HG02763 (cell line): Measurements from ENCODE around the gene UBE2L6.

Experiments
- ATAC-seq: cut with Tn5 transposase; IDR thresholded peaks from one replicate; pipeline ENCODE4 v1.9.1; 2021; ENCODE audit warnings: mild to moderate bottlenecking, moderate library complexity; ENCODE audit not compliant: unreplicated experiment

Gene UBE2L6

DNA sequence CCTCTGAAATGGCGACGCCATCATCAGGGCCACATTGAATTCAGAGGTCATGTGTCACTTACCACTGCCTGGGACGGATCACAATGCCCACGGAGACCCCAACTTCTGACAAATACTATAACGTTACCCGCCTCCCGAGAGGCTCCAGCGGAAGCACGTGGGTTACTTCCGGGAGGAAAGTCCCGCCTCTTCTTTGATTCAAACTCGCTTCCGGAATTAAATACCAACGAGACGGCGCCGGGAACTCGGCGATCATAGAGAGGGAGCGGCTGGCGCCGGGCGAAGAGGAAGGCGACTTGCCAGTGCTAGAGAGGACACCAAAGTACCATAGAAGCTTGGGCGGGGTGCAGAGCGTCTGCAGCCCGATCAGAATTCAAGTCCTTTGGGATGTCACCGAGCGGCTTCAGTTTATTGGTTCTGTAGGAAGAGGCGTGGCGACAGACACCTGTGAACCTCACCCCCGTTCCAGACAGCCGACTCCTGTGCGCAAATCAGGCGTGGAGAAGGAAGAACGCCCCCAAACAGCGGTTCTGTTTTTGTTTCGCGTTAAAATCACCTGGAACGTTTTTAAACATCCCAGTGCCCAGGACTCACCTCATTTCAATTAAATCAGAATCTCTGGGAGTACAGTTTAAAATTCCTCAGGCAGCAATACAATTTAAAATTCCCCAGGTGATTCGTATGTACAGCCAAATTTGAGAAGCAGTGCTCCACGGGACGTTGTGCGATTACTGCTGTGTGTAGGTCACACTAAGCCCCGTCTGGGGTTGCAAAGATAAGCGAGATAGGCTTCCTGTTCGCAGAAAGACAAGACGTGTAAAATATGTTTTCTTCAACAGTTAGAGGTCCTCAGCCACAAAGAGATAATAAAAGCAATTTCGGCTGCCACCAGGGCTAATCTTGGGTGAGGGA is 36.6 kb downstream of the UBE2L6 start, which contains the start of gene TIMM10:
TSS of gene TIMM10 (minus strand) at position 159 of the 912 bp plus-strand sequence. CDS start 565 bp downstream, outside the sequence.
- peak; percentile 98 for ATAC-seq

DNA sequence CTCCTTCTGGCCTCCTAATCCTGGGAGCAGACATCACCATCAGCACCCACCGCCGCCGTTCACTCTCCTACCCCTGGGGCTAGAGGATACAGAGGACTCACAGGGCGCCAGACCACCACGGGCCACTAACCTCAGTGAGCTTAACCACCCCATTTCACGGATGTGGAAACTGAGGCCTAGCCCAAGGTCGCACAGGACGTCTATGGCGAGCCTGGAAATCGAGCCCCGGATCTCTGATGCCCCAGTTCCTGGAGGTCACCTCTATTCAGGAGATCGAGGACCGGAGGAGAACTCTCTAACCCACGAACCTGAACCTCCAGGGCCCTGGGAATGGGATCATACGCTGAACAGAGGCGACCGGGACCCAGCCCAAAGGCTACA is 37.3 kb downstream of the UBE2L6 start:
- no peak for ATAC-seq

- no peak for ATAC-seq
Observed at GRCh38 chr11:57529012-57529411, 38.5 kb downstream of the UBE2L6 start.

DNA sequence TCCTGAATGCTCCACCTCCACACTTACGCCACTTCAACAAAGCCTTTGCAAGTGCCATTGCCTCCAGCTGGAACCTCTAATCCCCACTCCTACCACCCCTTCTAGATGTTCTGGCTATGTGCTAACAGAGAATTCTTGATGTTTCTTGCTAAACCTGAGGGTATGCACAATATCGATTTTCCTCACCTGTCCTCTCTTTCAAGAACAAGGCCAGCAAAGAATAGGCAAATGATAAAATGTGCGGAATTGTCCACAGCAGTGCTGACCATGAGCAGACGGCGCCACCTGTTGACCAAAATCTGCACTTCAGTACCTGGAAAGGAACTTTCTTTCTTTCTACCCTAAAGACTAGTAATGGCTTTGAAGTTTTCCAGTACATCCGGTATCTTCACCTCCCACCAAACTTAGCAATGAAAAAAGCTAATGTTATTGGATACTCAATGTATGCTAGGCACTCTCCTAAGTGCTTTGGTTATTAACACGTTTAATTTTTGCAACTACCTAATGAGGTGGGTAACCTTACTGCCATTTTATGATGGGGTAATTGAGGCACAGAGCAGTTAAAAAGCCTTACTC is 40.3 kb downstream of the UBE2L6 start:
- ATAC-seq = no peak

DNA sequence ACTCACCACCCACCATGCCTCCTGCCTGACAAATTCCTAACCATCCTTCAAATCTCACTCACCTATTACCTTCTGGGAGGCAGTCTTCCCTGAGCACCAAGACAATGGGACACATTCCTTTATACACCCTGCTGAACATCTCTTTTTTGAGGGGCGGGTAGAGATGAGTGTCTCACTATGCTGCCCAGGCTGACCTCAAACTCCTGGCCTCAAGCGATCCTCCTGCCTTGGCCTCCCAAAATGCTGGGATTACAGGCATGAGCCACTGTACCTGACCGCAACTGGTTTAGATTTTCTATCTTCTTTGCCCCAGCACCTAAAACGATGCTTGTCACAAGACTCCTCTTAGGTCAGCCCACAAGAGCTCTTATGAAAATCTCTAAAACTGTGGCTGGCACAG is 44.1 kb downstream of the UBE2L6 start:
- ATAC-seq = no peak

DNA sequence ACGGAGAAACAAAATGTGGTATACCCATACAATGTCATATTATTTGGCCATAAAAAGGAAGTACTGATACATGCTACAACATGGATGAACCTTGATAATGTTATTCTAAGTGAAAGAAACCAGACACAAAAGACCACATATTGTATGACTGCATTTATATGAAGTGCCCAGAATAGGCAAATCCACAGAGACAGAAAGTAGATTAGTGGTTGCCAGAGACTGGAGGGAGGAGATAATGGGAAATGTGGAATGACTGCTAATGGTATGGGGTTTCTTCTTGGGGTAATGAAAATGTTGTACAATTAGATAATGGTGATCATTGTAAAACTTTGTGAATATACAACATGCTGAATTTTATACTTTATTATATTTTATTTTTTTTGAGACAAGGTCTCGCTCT is 46.4 kb downstream of the UBE2L6 start:
- no peak for ATAC-seq

DNA sequence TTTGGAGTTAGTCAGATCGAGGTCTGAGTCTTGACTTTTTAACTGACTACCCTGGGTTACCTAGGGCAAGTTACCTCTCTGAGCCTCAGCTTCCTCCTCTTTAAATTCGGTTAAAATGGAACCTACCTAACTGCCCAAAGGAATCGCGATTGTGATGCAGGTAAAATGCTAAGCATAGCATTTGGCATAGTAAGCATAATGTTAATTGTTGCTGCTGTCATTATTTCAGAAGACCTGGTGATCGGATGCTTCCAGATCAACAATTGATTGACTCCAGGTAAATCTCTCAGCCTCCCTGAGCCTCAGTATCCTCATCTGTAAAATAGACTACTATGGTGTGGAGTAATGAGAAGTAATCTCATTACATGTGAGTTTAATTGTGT is 51.4 kb downstream of the UBE2L6 start:
- ATAC-seq = no peak

GRCh38 chr11:57515332-57516060 is 52.0 kb downstream of the UBE2L6 start, which contains the start of gene SLC43A1:
Gene SLC43A1, minus strand, starts transcription at chr11:57515702. Its CDS starts 1,591 bp downstream, at chr11:57514111.
- peak; percentile 45 for ATAC-seq

DNA sequence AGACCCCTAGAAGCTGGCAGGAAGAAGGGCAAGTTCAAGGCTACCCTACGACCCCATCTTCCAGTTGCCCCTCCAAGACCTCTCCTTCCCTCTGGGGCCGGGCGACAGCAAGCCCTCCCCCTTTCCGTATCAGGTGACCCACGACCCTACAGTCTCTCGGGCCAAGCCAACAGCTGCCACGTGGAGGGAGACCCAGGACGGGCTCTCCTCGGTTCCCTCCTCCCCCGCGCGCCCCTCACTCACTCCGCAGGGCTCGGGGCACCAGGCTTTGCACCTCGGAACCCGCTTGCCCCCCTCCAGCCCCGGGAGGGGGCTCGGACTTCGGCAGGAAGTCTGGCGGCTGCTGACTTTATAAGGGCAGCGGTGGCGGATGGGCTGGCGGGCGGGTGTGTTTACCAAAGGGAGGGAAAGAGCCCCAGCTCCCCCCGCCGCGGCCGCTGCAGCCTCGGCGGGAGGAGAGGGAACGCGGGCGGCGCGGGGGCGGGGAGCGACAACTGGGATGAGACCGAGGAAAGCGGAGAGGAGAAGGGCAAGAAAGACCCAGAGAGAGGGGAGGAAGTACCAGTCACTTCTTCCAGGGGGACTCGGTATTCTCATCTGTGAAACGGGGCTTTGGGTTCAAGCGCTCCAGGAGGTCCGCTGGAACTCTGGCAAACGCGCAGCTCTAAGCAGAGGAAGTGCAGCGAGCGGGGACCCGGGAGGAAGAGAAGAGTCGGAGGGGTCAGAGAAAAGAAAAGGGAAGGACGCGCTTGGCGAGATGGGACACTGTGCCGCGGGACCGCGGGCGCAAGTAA is 52.7 kb downstream of the UBE2L6 start:
- peak; percentile 36 for ATAC-seq

DNA sequence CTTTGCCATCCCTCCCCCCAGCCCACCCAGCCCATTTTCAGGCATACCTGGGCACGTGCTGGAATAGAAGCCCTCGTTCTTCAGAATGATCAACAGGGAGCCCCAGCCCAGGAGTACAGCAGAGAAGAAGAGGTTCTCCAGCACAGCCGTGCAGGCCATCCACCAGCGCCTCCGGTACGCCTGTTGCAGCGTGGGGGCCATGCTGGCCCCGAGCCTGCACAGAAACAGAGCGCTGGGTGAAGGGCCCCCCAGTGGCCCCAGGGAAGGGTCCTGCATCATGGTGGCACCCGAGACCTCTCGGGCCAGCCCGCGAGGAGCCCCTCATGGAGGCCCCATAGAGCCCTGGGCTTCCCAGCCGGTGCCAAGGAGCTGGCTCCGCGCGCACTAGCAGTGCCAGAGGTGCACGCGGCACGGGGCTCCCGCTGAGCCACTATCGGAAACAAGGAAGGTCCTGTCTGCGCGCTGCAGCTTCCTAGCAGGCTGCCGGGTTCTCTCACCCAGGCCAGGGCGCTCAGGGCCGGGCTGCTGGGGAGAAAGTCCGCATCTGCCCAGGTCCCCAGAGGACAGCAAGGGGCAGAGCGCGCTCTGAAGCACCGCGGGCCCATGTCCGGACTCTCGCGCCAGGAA is 53.4 kb downstream of the UBE2L6 start:
- ATAC-seq = peak; percentile 36

DNA sequence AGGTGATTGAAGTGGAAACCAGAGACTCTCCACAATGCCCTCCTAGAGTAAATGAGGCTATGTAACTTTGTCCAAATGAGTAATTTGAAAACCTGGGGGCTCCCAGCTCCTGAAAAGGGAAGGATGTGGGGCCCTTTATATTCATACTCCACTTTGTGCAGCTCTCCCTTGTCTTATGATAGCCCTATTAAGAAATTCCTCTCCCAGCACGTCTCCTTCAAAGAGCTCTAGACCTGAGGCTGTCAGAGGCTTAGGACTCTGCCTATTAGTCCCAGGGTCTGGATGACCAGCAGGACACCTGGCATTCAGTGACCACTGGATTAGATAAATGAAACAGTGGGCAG is 54.0 kb downstream of the UBE2L6 start:
- ATAC-seq = no peak

DNA sequence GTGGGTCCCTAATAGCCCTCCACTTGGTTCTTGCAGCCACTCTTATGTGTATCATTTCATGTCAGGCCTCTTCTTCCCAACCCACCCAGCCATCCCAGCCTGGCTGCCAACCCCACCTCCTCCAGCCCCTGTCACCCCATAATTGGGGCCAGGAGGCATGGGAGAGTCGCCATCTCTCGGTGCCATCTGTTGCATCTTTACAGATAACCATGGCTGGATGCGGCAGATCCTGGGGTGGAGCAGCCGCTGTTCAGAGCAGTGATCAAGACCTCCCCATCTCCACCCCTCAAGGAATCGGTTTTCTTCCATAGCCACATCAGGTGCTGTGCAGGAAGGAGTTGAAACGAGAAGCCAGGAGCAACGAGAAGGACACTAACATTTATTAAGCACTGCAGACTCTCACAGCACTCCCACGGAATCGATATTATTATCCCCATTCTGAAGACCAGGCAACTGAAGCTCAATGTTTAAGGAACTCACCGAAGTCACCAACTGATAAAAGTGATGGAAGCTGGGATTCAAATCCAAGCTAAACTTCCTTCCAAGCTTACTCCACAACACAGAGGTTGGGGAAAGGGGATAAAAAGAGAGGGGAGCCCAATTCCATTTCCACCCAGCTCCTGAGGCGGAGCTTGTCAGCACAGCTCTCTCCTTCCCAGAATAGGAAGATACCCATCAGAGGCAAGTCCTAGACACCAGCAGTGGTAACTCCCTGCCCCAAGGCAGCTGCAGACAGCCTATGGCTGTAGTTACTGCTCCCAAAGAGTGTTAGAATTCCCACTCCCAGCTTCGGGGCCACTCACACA is 54.6 kb downstream of the UBE2L6 start:
- ATAC-seq = no peak

DNA sequence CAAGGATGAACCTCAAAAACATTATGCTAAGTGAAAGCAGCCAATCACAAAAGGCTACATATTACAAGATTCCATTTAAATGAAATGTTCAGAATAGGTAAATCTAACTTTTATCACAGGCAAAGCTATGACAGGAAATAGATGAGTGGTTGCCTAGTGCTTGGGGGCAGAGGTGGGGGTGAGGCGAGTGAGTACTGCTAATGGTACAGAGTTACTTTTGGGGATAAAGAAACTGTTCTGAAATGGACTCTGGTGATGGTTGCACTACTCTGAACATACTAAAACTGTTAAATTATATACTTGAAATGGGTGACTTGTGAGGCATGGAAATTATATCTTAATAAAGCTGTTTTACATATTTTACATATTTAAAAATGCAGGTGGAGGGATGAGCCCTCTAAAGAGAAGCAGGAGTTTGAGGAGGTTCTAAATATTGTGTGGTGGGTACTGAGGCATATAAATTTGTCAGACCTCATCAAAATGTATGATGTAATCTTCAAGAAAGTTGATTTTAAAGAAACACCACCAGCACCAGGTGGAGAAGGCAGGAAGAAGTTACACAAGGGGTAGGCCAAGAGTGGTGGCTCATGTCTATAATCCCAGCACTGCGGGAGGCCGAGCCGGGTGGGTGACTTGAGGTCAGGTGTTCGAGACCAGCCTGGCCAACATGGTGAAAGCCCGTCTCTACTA is 55.6 kb downstream of the UBE2L6 start:
- no peak for ATAC-seq

DNA sequence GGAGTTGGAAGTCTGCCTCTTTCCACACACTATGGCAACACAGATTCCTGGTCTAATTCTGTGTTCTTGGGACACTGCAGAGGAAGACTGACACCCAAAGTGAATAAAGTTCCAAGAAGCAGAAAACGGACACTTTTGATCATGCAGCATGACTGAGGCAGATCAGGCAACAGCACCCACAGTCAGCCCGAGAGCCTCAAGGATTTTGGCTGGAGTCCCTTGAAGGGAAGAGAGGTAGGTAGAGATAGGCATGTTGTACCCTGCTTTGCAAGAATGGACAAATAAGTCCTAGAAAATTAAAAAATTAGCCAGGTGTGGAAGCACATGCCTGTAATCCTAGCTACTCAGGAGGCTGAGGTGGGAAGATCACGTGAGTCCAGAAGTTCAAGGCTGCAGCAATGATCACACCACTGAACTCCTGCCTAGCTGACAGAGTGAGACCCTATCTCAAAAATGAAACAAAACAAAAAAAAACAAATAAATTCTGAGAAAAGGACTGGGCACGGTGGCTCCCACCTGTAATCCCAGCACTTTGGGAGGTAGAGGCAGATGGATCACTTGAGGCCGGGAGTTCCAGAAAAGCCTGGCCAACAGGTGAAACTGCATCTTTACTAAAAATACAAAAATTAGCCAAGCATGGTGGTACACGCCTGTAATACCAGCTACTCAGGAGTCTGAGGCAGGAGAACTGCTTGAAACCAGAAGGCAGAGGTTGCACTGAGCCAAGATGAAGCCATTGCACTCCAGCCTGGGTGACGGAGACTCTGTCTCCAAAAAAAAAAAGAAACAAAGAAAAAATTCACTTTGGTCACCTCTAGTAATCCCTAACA is 58.9 kb downstream of the UBE2L6 start:
- ATAC-seq = no peak

DNA sequence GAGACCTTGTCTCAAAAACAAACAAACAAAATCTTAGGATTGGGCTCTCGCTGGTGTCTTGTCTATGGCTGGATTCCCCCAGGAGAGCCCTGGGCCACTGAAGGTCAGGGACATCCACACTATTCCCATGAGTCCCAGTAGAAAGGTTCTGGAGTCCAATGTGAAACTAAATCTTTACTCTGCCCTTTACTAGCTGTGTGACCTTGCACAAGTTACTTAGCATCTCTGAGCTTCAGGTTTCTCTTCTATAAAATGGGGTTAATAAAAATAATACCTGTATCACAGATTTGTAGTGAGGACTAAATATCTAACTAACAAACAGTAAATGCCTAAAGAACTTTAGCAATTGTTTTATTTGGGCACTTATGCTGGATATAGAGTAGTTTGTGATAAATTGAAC is 61.0 kb downstream of the UBE2L6 start:
- no peak for ATAC-seq

DNA sequence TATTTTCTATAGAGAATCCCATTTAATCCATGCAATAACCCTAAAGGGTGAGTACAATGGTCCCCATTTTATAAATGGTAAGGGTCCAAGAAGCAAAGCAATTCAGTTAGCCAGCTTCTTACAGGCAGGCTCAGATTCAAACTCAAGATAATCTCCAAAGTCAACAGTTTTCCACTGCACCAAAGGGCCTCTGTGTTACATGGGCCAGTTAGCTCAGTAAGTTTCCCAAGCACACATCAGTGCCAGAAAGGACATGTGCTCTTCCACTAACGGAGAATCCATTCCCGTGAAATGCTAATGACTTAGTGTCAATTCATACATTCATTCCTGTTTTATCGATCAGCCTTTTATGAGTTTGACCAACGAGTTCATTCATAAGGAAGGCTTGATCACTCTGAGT is 63.0 kb downstream of the UBE2L6 start:
- no peak for ATAC-seq

- no peak for ATAC-seq
Observed at GRCh38 chr11:57502870-57503269, 64.6 kb downstream of the UBE2L6 start.

DNA sequence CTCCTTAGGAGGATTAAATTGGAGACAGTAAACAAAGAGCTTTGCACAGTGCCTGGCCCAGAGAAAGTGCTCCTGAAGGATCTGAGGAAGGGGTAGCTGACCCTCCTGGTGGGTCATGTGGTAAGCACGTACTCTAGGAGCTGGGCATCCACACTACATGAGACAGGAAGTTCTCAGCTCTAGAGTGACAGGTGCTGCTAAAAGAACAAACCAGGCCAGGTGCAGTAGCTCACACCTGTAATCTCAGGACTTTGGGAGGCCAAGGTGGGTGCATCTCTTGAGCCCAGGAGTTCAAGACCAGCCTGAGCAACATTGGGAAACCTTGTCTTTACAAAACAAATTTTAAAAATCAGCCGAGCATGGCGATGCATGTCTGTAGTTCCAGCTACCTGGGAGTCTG is 65.1 kb downstream of the UBE2L6 start:
- ATAC-seq = no peak
